ENCODE data around the gene S1PR4.

DNA sequence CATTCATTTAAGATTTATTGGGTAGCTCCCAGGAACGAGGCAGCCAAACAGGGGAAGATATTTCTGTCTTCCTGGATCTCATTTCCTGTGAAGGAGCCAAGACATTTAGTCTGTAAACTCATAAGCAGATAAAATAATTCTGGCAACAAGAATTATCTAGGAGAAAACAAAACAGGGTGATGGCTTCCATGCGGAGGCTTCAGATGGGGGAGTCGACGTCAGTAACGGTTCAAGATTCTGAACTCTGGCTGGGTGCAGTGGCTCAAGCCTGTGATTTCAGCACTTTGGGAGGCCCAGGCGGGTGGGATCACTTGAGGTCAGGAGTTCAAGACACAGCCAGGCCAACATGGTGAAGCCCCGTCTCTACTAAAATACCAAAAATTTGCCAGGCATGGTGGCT, 41.5 kb upstream of the S1PR4 start:
- TF ChIP-seq RAD21 (CRISPR knock-in tag; conservative IDR thresholded peaks at IDR 0.05 in 1 of 2, IDR thresholded peaks at IDR 0.05 in 1 of 2) (no peak), MYC (IDR thresholded peaks at IDR 0.05; ENCODE audit: low read depth, low read length) (no peak), MYC (CRISPR knock-in tag; IDR thresholded peaks at IDR 0.05; ENCODE audit: borderline replicate concordance, low read depth) (no peak), YY1 (IDR thresholded peaks at IDR 0.05; ENCODE audit: borderline replicate concordance in 1 of 3, control insufficient read depth in 1 of 3, extremely low read depth in 1 of 3, insufficient read depth in 3 of 3, insufficient read length in 1 of 3, insufficient replicate concordance in 2 of 3, low read depth in 1 of 3, low read length in 2 of 3) (no peak), NFRKB (IDR thresholded peaks at IDR 0.05; ENCODE audit: low read depth) (no peak), NR2F6 (CRISPR knock-in tag; IDR thresholded peaks at IDR 0.05) (no peak), NFE2L1 (tag; IDR thresholded peaks at IDR 0.05; ENCODE audit: borderline replicate concordance, low read depth) (no peak)
- TF ChIP-seq, protein P1, sequence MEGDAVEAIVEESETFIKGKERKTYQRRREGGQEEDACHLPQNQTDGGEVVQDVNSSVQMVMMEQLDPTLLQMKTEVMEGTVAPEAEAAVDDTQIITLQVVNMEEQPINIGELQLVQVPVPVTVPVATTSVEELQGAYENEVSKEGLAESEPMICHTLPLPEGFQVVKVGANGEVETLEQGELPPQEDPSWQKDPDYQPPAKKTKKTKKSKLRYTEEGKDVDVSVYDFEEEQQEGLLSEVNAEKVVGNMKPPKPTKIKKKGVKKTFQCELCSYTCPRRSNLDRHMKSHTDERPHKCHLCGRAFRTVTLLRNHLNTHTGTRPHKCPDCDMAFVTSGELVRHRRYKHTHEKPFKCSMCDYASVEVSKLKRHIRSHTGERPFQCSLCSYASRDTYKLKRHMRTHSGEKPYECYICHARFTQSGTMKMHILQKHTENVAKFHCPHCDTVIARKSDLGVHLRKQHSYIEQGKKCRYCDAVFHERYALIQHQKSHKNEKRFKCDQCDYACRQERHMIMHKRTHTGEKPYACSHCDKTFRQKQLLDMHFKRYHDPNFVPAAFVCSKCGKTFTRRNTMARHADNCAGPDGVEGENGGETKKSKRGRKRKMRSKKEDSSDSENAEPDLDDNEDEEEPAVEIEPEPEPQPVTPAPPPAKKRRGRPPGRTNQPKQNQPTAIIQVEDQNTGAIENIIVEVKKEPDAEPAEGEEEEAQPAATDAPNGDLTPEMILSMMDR (IDR thresholded peaks at IDR 0.05 in 2 of 3, conservative IDR thresholded peaks at IDR 0.05 in 1 of 3; ENCODE audit: insufficient read depth in 2 of 3, low read depth in 1 of 3, low read length in 3 of 3) = no peak

All from K562 (cell line).